ENCODE measurements around the gene EGR2. TPM values are rescaled to one million over a fixed set of nuclear protein-coding genes. Genes with fewer than 3 reads are reported as not detected.

EGR2 gene
- 5.7 and 6.5 TPM in 2 replicates for total RNA-seq

DNA sequence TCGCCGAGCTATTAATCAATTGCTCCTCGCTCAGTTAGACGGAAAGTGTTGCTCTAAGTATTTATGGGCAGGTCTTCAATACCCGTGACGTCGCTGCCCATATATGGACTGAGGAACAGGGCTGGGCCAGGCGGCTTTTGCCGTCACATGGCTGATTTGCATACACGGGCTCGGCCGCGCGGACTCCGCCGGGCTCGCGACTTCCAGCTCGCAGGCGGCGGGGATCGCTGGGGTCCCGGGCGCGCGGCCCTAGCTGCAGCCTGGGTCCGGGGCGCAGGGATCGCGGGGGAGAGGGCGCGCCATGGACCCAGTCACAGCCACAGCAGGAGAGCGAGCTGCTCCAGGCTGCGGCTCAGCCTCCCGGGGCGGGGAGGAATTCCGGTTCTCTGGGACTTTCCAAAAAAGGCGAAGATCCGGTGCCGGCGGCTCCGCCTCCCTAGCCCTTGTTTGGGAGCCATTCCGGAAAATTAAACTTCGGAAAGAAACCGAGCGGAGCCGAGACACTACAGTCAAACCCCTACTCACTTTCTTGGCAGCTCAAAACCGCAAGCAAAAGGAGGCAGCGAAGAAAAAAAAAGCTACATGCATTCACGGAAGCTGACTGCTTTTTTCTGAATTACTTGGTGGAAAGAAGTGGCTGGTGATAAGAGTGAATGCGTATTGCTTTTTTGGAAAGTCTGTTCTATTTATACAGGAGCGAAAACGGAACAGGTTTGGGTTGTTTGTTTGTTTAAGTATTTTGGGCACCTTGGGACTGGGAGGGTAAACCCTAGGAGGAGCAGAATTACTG is at the start of gene EGR2:
EGR2 (minus strand) TSS at position 36 of the 790 bp plus-strand sequence. CDS start 337 bp downstream, outside the sequence.
- intact Hi-C loops (cut with micrococcal nuclease): loop anchor here (1.0 to 10.0 kb wide), 17 partner anchors 12 to 908 kb away; partner anchors contain the start of genes ADO, NRBF2, REEP3 and RTKN2

- intact Hi-C loops (cut with micrococcal nuclease): no loop called here
Measured at GRCh38 chr10:62862447-62862846, 46.3 kb upstream of the EGR2 start.

GRCh38 chr10:62861507-62861906 is 45.3 kb upstream of the EGR2 start:
- intact Hi-C loops (cut with micrococcal nuclease): no loop called here

DNA sequence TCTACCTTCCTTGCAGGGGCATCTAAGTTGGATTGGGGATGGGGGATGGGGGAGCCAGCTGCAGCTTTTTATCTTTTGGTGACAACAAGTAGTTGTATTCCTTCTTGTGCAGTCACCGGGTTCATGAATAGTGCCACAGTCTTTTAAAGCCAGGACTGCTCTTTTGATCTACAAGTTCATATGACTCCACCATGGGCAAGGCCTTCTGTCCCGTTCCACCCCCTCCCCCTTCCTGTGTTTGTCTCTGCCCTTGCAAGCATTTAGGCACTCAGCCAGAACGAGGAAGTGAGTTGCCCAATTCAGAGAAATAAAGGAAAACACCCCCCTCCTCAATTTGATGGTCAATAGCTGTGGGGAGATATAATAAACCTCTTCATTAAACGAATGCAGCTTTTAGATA is 44.8 kb upstream of the EGR2 start:
- intact Hi-C loops (cut with micrococcal nuclease): no loop called here

GRCh38 chr10:62858364-62858763 is 42.2 kb upstream of the EGR2 start:
- intact Hi-C loops (cut with micrococcal nuclease): loop anchor here (5.0 to 10.0 kb wide), 4 partner anchors 136 to 1106 kb away; partner anchors contain the start of gene NRBF2

DNA sequence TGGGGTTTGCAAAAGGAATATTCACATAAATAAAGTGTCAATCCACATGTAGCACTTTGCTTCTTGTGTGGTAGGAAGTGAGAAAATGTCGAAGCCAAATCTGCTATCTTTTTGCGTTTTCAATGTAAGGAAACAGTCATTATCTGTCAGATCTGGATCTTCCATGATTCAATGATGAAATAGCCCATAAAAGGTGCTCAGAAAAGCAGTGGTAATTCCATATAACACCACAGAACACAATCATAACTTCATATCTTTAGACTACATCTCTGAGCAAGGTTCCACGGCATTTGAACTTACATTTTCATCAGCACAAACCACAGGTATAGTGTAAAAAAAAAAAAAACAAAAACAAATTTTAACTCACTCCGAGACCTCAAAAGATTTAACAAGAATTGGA is 39.9 kb upstream of the EGR2 start:
- intact Hi-C loops (cut with micrococcal nuclease): loop anchor here (1.0 to 10.0 kb wide), 8 partner anchors 40 to 1104 kb away; partner anchors contain the start of genes EGR2 and NRBF2

DNA sequence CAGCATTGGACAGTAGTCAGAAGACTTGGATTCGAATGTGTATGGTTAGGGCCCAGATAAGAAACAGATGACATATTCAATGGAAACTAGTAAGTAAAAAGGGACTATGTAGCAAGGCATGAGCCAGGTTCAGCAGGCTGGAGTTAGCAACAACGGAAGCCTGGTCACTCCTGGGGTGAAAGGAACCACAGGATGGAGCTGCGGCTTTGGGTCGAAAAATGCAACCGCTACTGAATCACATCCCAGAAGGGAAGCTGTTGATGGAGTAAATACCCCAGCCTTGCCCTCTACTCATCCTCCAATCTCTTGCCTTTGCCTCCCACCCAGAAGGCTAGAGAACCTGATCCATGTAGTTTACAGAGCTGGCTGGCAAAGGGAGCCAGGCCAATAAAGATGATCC is 37.5 kb upstream of the EGR2 start:
- intact Hi-C loops (cut with micrococcal nuclease): loop anchor here (1.0 to 10.0 kb wide), 6 partner anchors 141 to 805 kb away; partner anchors contain the start of gene NRBF2

- intact Hi-C loops (cut with micrococcal nuclease): loop anchor here (1.0 to 10.0 kb wide), 6 partner anchors 142 to 804 kb away; partner anchors contain the start of gene NRBF2
Measured at GRCh38 chr10:62852961-62853702, 37.0 kb upstream of the EGR2 start.

DNA sequence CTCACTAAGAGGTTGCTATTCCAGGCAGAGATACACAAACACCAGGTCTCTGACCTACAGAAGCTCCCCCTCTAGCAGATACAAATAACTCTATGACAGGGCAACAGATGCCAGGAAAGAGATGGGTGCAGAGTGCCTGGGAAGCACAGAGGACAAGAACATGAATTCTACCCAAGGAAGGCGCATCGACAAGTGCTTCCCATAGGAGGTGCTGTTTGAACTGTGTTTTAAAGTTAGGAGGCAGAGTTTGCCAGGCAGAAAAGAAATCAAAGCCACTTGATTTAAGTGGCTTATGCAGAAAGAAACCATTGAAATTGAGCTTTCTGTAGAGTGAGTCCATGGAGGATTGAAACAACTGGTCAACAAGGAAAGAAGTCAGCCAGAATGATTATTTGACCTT is 35.3 kb upstream of the EGR2 start:
- intact Hi-C loops (cut with micrococcal nuclease): loop anchor here (5.0 to 10.0 kb wide), 3 partner anchors 143 to 283 kb away; partner anchors contain the start of gene NRBF2

DNA sequence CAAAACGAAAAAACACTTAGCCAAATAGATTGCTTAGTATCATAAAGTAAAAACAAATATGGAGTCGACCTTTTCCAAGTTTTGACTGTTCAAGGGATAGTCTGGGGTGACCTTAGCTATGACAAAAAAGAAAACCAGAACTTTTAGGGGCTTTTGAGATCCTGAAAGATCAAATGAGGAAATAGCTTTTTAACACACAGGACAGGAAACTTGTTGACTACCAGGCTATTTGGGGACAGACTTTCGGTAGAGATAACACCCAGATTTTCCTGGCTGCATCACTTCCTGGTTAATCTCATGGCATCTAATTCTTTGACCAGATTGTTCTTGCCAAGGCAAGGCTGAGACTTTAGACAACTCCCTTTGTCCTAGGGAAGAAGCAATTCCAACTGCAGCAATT is 34.5 kb upstream of the EGR2 start:
- intact Hi-C loops (cut with micrococcal nuclease): loop anchor here (5.0 to 10.0 kb wide), 3 partner anchors 144 to 284 kb away; partner anchors contain the start of gene NRBF2

GRCh38 chr10:62847433-62847832 is 31.3 kb upstream of the EGR2 start:
- intact Hi-C loops (cut with micrococcal nuclease): no loop called here

- intact Hi-C loops (cut with micrococcal nuclease): no loop called here
Measured at GRCh38 chr10:62844280-62845011, 28.3 kb upstream of the EGR2 start.

GRCh38 chr10:62843600-62843999 is 27.4 kb upstream of the EGR2 start:
- intact Hi-C loops (cut with micrococcal nuclease): no loop called here

- intact Hi-C loops (cut with micrococcal nuclease): no loop called here
Measured at GRCh38 chr10:62842983-62843382, 26.8 kb upstream of the EGR2 start.

DNA sequence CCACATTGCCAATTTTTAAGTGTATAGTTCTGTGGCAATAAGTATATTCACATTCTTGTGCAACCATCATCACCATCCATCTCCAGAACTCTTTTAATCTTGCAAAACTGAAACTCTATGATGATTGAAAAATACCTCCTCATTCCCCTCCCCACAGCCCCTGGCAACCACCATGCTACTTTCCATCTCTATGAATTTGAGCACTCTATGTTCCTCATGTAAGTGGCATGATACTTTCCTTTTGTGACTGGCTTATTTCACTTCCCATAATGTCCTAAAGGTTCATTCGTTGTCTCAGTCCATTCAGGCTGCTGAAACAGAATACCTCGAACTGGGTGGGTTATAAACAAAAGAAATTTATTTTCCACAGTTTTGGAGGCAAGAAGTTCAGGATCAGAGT is 23.4 kb upstream of the EGR2 start:
- intact Hi-C loops (cut with micrococcal nuclease): no loop called here

DNA sequence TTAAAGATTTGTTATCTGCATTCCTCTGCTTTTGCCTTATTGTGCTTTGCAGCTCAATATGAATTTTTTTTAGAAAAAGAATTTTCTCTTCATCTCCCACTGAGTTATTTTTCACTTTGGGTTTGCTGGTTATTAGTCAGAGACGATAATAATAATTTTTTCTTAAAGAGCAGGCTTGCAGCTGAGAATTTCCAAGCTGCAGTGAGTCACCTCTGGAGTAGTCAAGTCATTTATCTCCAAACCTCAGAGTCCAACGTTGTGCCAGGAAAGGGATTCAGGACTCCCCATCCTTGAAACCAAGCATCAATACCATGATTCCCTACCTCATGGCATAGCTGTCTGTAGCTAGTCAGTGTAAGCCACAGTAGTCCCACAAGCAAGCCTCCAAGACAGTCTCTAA is 15.2 kb upstream of the EGR2 start:
- intact Hi-C loops (cut with micrococcal nuclease): no loop called here

- intact Hi-C loops (cut with micrococcal nuclease): no loop called here
Measured at GRCh38 chr10:62830679-62831078, 14.5 kb upstream of the EGR2 start.

DNA sequence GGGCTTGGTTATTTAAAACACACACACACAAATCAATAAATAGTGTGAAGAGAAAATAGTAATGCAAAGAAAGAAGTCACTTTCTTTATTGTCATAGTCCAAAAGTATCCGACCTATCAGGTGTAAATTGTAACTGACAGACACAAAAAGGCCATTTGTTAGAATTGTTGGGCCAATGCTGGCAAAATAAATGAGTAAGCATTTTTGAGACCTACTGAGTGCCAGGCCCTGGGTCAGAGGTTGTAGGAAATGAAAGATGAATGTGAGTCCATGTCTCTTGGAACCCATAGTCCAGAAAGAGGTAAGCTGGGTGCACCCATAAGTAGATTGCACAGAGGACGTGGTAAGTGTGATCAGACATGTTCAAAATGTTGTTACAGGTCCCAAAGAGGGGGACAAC is 13.5 kb upstream of the EGR2 start:
- intact Hi-C loops (cut with micrococcal nuclease): no loop called here

DNA sequence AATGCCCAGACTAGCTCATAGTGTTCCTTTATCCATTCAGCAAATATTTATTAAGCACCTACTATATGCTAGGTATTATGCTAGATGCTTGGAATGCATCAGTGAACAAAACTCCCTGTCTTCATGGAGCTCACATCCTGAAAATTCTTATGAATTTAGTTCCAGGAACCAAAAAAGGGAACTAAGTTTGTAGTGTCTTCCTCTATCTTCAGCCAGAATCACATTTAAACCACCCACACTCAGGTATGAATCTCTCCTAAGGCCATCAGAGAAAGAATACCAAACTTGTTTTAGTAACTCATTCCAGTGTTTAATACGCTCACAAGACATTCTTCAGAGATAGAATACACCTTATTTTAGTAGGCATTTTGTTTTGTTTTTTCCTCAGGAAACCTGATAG is 10.1 kb upstream of the EGR2 start:
- intact Hi-C loops (cut with micrococcal nuclease): no loop called here

DNA sequence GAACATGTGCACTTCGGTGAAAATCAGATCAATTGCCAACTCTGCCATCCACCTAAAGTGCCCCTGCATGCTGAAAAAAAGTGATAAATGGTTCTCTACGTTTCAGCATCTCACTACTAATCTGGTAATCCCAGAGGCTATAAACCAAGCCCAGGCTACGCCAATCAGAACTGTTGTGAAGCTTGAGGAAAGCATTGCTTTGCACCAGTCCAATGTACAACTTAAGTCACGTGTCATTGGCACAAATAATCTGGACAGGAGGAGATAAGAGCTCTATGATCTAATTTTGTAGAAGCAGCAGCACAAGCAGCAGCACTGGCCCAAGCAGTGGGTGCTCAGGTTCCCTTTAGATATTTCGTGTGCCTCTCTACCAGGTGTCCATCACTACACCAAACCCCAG is 4.4 kb upstream of the EGR2 start:
- intact Hi-C loops (cut with micrococcal nuclease): no loop called here
